SJSA1 (cell line): ENCODE results near the gene ADH7. TPM values are rescaled to one million over a fixed set of nuclear protein-coding genes. Genes with fewer than 3 reads are reported as not detected.
A peak's percentile ranks its signal among the peaks of the same experiment; 100 is the strongest.

Source experiments
- DNase-seq, 2 experiments: peaks; one replicate each; pipeline ENCODE4 v3.0.0-alpha.2; 2015 to 2020; ENCODE audit warnings: low spot score in 2 of 2, low read depth in 1 of 2
- H3K27ac ChIP-seq: fragments of 250-450 bp; sonication (Bioruptor Pico); 2 replicates; pipeline ENCODE4 v1.5.1; 2020; ENCODE audit warnings: mild to moderate bottlenecking, moderate library complexity
- H3K27me3 ChIP-seq: fragments of 250-450 bp; sonication (Bioruptor Pico); replicated peaks from 2 replicates; pipeline ENCODE4 v1.5.1; 2020; ENCODE audit warnings: mild to moderate bottlenecking, moderate library complexity
- H3K36me3 ChIP-seq: fragments of 250-450 bp; sonication (Bioruptor Pico); 2 replicates; pipeline ENCODE4 v1.5.1; 2020; ENCODE audit warnings: mild to moderate bottlenecking
- H3K4me1 ChIP-seq: fragments of 250-450 bp; sonication (Bioruptor Pico); replicated peaks from 2 replicates; pipeline ENCODE4 v1.6.1; 2021; ENCODE audit warnings: mild to moderate bottlenecking
- H3K4me3 ChIP-seq: fragments of 250-450 bp; sonication (Bioruptor Pico); 2 replicates; pipeline ENCODE4 v1.5.1; 2020; ENCODE audit warnings: mild to moderate bottlenecking
- H3K9me3 ChIP-seq: fragments of 250-450 bp; sonication (Bioruptor Pico); replicated peaks from 2 replicates; pipeline ENCODE4 v1.5.1; 2020; ENCODE audit warnings: mild to moderate bottlenecking
- total RNA-seq: library from RNA; depleted of rRNA; stranded (reverse); fragments of >200 nt; shearing (Covaris generic); gene quantifications from 2 replicates; pipeline ENCODE4 v1.2.3, GENCODE V29; 2014

Gene ADH7
- total RNA-seq, 1 experiment from 2014 or later, result not detected

- no peak for DNase-seq
- H3K27me3 ChIP-seq, result 0 out of 2 replicates have a peak, but pooled peaks cover 2% of the 10 kb centered on the region
- no peak overlapping the region for H3K4me3 ChIP-seq
- no peak overlapping the region for H3K27ac ChIP-seq
- H3K36me3 ChIP-seq, result no peaks in the 10 kb centered on the region
- H3K9me3 ChIP-seq, result no peaks in the 10 kb centered on the region
- H3K4me1 ChIP-seq, result 0 out of 2 replicates have a peak, but pooled peaks cover 4% of the 10 kb centered on the region
Measured at GRCh38 chr4:99408346-99408745, 26.8 kb downstream of the ADH7 start.

- Histone ChIP-seq H3K36me3 (no peaks in the 10 kb centered on the region), H3K9me3 (no peaks in the 10 kb centered on the region), H3K4me3 (no peak overlapping the region), H3K27ac (no peak overlapping the region), H3K4me1 (0 out of 2 replicates have a peak, but pooled peaks cover 4% of the 10 kb centered on the region), H3K27me3 (no peaks in the 10 kb centered on the region)
- DNase-seq, result peak; percentile 52 to 64
Measured at GRCh38 chr4:99405433-99406115, 29.6 kb downstream of the ADH7 start.

GRCh38 chr4:99404595-99405287 is 30.4 kb downstream of the ADH7 start:
- peak in 1 of 2 experiments; percentile 19 for DNase-seq
- Histone ChIP-seq H3K4me1 (0 out of 2 replicates have a peak, but pooled peaks cover 4% of the 10 kb centered on the region), H3K4me3 (no peak overlapping the region), H3K27ac (no peak overlapping the region), H3K36me3 (no peaks in the 10 kb centered on the region), H3K9me3 (no peaks in the 10 kb centered on the region), H3K27me3 (no peaks in the 10 kb centered on the region)

- Histone ChIP-seq H3K27me3 (no peaks in the 10 kb centered on the region), H3K36me3 (no peaks in the 10 kb centered on the region), H3K9me3 (no peaks in the 10 kb centered on the region), H3K4me1 (0 out of 2 replicates have a peak, but pooled peaks cover 4% of the 10 kb centered on the region), H3K4me3 (no peak overlapping the region), H3K27ac (no peak overlapping the region)
- DNase-seq, result no peak
Measured at GRCh38 chr4:99403380-99404184, 31.6 kb downstream of the ADH7 start.

GRCh38 chr4:99402765-99403164 is 32.4 kb downstream of the ADH7 start:
- H3K27me3 ChIP-seq, result no peaks in the 10 kb centered on the region
- no peak for DNase-seq
- H3K27ac ChIP-seq, result no peak overlapping the region
- H3K4me1 ChIP-seq, result 0 out of 2 replicates have a peak, but pooled peaks cover 4% of the 10 kb centered on the region
- H3K36me3 ChIP-seq, result no peaks in the 10 kb centered on the region
- no peak overlapping the region for H3K4me3 ChIP-seq
- no peaks in the 10 kb centered on the region for H3K9me3 ChIP-seq

GRCh38 chr4:99400831-99401230 is 34.3 kb downstream of the ADH7 start:
- DNase-seq, result no peak
- no peak overlapping the region for H3K27ac ChIP-seq

GRCh38 chr4:99399017-99399416 is 36.1 kb downstream of the ADH7 start:
- H3K27ac ChIP-seq, result no peak overlapping the region
- no peaks in the 10 kb centered on the region for H3K9me3 ChIP-seq

More at GRCh38 chr4:99400831-99401230, 34.3 kb downstream of the ADH7 start:
- no peak overlapping the region for H3K4me3 ChIP-seq
- no peaks in the 10 kb centered on the region for H3K36me3 ChIP-seq
- H3K27me3 ChIP-seq, result no peaks in the 10 kb centered on the region
- H3K9me3 ChIP-seq, result no peaks in the 10 kb centered on the region
- 0 out of 2 replicates have a peak, but pooled peaks cover 4% of the 10 kb centered on the region for H3K4me1 ChIP-seq

GRCh38 chr4:99395595-99396364 is 39.4 kb downstream of the ADH7 start:
- no peaks in the 10 kb centered on the region for H3K27me3 ChIP-seq
- no peak overlapping the region for H3K27ac ChIP-seq
- no peak for DNase-seq
- H3K9me3 ChIP-seq, result no peaks in the 10 kb centered on the region
- no peaks in the 10 kb centered on the region for H3K36me3 ChIP-seq
- H3K4me1 ChIP-seq, result no peaks in the 10 kb centered on the region
- H3K4me3 ChIP-seq, result no peak overlapping the region

More at GRCh38 chr4:99399017-99399416, 36.1 kb downstream of the ADH7 start:
- Histone ChIP-seq H3K27me3 (no peaks in the 10 kb centered on the region), H3K4me1 (no peaks in the 10 kb centered on the region), H3K4me3 (no peak overlapping the region), H3K36me3 (no peaks in the 10 kb centered on the region)
- no peak for DNase-seq

- Histone ChIP-seq H3K27me3 (no peaks in the 10 kb centered on the region), H3K4me3 (no peak overlapping the region), H3K9me3 (no peaks in the 10 kb centered on the region), H3K27ac (no peak overlapping the region), H3K36me3 (no peaks in the 10 kb centered on the region), H3K4me1 (no peaks in the 10 kb centered on the region)
- DNase-seq, result no peak
Measured at GRCh38 chr4:99394896-99395295, 40.2 kb downstream of the ADH7 start.

GRCh38 chr4:99390055-99390454 is 45.1 kb downstream of the ADH7 start:
- Histone ChIP-seq H3K36me3 (no peaks in the 10 kb centered on the region), H3K27ac (no peak overlapping the region), H3K27me3 (no peaks in the 10 kb centered on the region), H3K4me3 (no peak overlapping the region), H3K9me3 (no peaks in the 10 kb centered on the region), H3K4me1 (no peaks in the 10 kb centered on the region)
- DNase-seq, result no peak

- H3K9me3 ChIP-seq, result no peaks in the 10 kb centered on the region
- H3K27me3 ChIP-seq, result no peaks in the 10 kb centered on the region
- no peak overlapping the region for H3K27ac ChIP-seq
- no peaks in the 10 kb centered on the region for H3K4me1 ChIP-seq
- H3K4me3 ChIP-seq, result no peak overlapping the region
- H3K36me3 ChIP-seq, result no peaks in the 10 kb centered on the region
- DNase-seq, result no peak
Measured at GRCh38 chr4:99389606-99390005, 45.5 kb downstream of the ADH7 start.

GRCh38 chr4:99383833-99384392 is 51.2 kb downstream of the ADH7 start:
- Histone ChIP-seq H3K4me1 (no peaks in the 10 kb centered on the region), H3K4me3 (no peak overlapping the region), H3K9me3 (no peaks in the 10 kb centered on the region), H3K27ac (no peak overlapping the region), H3K27me3 (no peaks in the 10 kb centered on the region), H3K36me3 (no peaks in the 10 kb centered on the region)
- DNase-seq, result no peak

GRCh38 chr4:99383399-99383798 is 51.7 kb downstream of the ADH7 start:
- no peak overlapping the region for H3K27ac ChIP-seq
- H3K4me3 ChIP-seq, result no peak overlapping the region
- H3K27me3 ChIP-seq, result no peaks in the 10 kb centered on the region
- no peak for DNase-seq
- H3K9me3 ChIP-seq, result no peaks in the 10 kb centered on the region
- H3K36me3 ChIP-seq, result no peaks in the 10 kb centered on the region
- H3K4me1 ChIP-seq, result no peaks in the 10 kb centered on the region
